ENCODE data around the gene SLC35F1.

GRCh38 chr6:117919775-117920729 lies 13.0 kb downstream of the SLC35F1 start:
- TF ChIP-seq, protein P1, sequence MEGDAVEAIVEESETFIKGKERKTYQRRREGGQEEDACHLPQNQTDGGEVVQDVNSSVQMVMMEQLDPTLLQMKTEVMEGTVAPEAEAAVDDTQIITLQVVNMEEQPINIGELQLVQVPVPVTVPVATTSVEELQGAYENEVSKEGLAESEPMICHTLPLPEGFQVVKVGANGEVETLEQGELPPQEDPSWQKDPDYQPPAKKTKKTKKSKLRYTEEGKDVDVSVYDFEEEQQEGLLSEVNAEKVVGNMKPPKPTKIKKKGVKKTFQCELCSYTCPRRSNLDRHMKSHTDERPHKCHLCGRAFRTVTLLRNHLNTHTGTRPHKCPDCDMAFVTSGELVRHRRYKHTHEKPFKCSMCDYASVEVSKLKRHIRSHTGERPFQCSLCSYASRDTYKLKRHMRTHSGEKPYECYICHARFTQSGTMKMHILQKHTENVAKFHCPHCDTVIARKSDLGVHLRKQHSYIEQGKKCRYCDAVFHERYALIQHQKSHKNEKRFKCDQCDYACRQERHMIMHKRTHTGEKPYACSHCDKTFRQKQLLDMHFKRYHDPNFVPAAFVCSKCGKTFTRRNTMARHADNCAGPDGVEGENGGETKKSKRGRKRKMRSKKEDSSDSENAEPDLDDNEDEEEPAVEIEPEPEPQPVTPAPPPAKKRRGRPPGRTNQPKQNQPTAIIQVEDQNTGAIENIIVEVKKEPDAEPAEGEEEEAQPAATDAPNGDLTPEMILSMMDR (optimal IDR thresholded peaks at IDR 0.05 in 1 of 3, IDR thresholded peaks at IDR 0.05 in 1 of 3, conservative IDR thresholded peaks at IDR 0.05 in 1 of 3; ENCODE audit: extremely low read depth in 1 of 3, insufficient read depth in 2 of 3, low read length in 3 of 3): no peak
- TF ChIP-seq EZH2 (IDR thresholded peaks at IDR 0.05; ENCODE audit: low read length): no peak
